Measurements from ENCODE around the gene IDH3G. TPM values are rescaled to one million over a fixed set of nuclear protein-coding genes. Genes with fewer than 3 reads are reported as not detected.

Gene IDH3G
- total RNA-seq, 2 donors from 2014 or later = 116 to 135 TPM

GRCh38 chrX:153775293-153776119, 18.7 kb downstream of the IDH3G start:
- Histone ChIP-seq H3K36me3 (no peaks in the 10 kb centered on the region), H3K9me3 (no peaks in the 10 kb centered on the region), H3K4me1 (peaks cover 0 to 6% of the 10 kb centered on the region in 2 donors), H3K27ac (no peak overlapping the region), H3K4me3 (no peak overlapping the region), H3K27me3 (no peaks in the 10 kb centered on the region)
- no peak for DNase-seq (ENCODE audit: low spot score)
- TF ChIP-seq CTCF (IDR thresholded peaks at IDR 0.05) = no peak

- no peak for DNase-seq (ENCODE audit: low spot score)
- Histone ChIP-seq H3K27me3 (no peaks in the 10 kb centered on the region), H3K27ac (no peak overlapping the region), H3K36me3 (no peaks in the 10 kb centered on the region), H3K4me1 (no peaks in the 10 kb centered on the region), H3K4me3 (no peak overlapping the region), H3K9me3 (no peaks in the 10 kb centered on the region)
- no peak for TF ChIP-seq CTCF (IDR thresholded peaks at IDR 0.05)
These were observed 19.4 kb downstream of the IDH3G start for GRCh38 chrX:153774576-153775292.

- DNase-seq (ENCODE audit: low spot score) = no peak
- Histone ChIP-seq H3K36me3 (no peaks in the 10 kb centered on the region), H3K4me1 (no peaks in the 10 kb centered on the region), H3K4me3 (no peak overlapping the region), H3K9me3 (no peaks in the 10 kb centered on the region), H3K27me3 (no peaks in the 10 kb centered on the region), H3K27ac (no peak overlapping the region)
- no peak for TF ChIP-seq CTCF (IDR thresholded peaks at IDR 0.05)
These were observed 20.2 kb downstream of the IDH3G start for GRCh38 chrX:153773741-153774575.

- TF ChIP-seq CTCF (IDR thresholded peaks at IDR 0.05) = no peak
- DNase-seq (ENCODE audit: low spot score) = no peak
These were observed 21.0 kb downstream of the IDH3G start for GRCh38 chrX:153773218-153773611.

GRCh38 chrX:153772316-153773217, 21.6 kb downstream of the IDH3G start:
- Histone ChIP-seq H3K27me3 (no peaks in the 10 kb centered on the region), H3K36me3 (no peaks in the 10 kb centered on the region), H3K4me3 (no peak overlapping the region), H3K4me1 (no peaks in the 10 kb centered on the region), H3K27ac (no peak overlapping the region), H3K9me3 (no peaks in the 10 kb centered on the region)
- no peak for TF ChIP-seq CTCF (IDR thresholded peaks at IDR 0.05)
- no peak for DNase-seq (ENCODE audit: low spot score)

More at GRCh38 chrX:153773218-153773611, 21.0 kb downstream of the IDH3G start:
- Histone ChIP-seq H3K4me3 (no peak overlapping the region), H3K9me3 (no peaks in the 10 kb centered on the region), H3K27ac (no peak overlapping the region), H3K36me3 (no peaks in the 10 kb centered on the region), H3K4me1 (no peaks in the 10 kb centered on the region), H3K27me3 (no peaks in the 10 kb centered on the region)
